SK-N-SH (cell line): ENCODE results near the gene PDE4D.

Source experiments
- ELF1 ChIP-seq: IDR thresholded peaks from 2 replicates; pipeline ENCODE4 v1.4.0; 2012
- POLR2AphosphoS5 ChIP-seq: IDR thresholded peaks from 2 replicates; pipeline ENCODE4 v1.6.1; 2012; ENCODE audit warnings: low read depth, low read length
- TF ChIP-seq, protein P1 (sequence below): fragments of 200-600 bp; sonication (generic); IDR thresholded peaks from 2 replicates; pipeline ENCODE4 v1.6.1; 2017; ENCODE audit warnings: antibody characterized with exemption, mild to moderate bottlenecking, moderate library complexity

DNA sequence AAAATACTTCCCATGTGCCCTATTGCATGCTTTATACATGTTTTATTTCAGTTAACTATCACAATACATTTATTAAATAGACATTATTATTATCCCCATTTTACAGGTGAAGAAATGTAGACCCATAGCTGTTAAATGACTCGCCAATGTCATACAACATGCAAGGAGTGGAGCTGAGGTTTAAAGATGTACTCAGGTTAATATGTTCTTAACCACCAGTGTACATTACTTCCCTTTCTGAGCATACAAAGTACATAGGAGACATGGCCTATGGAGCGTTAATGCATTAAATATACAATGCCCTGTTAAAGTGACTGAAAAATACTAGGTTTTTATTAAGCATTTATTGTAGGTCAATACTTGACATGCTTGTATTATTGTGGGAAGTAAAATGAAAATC is 407.0 kb downstream of the PDE4D start:
- TF ChIP-seq ELF1 = no peak
- TF ChIP-seq, protein P1, sequence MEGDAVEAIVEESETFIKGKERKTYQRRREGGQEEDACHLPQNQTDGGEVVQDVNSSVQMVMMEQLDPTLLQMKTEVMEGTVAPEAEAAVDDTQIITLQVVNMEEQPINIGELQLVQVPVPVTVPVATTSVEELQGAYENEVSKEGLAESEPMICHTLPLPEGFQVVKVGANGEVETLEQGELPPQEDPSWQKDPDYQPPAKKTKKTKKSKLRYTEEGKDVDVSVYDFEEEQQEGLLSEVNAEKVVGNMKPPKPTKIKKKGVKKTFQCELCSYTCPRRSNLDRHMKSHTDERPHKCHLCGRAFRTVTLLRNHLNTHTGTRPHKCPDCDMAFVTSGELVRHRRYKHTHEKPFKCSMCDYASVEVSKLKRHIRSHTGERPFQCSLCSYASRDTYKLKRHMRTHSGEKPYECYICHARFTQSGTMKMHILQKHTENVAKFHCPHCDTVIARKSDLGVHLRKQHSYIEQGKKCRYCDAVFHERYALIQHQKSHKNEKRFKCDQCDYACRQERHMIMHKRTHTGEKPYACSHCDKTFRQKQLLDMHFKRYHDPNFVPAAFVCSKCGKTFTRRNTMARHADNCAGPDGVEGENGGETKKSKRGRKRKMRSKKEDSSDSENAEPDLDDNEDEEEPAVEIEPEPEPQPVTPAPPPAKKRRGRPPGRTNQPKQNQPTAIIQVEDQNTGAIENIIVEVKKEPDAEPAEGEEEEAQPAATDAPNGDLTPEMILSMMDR = no peak
- TF ChIP-seq POLR2AphosphoS5 = no peak
